Body of pancreas (tissue), 4 donors: ENCODE results near the gene MSL1. TPM values are rescaled to one million over a fixed set of nuclear protein-coding genes. Genes with fewer than 3 reads are reported as not detected.

Experiments used
- ATAC-seq: fragments of 150-250 bp; one replicate; pipeline ENCODE4 v1.9.1; 2016
- DNase-seq, 4 donors: peaks; one replicate each; pipeline ENCODE4 v3.0.0-alpha.2; 2019
- H3K27ac ChIP-seq, 4 donors: fragments of 200-600 bp; sonication (generic); 1 replicate in 3 of 4; 2 replicates in 1 of 4; pipeline versions ENCODE4 v1.5.1 to v1.6.1; 2016 to 2019; ENCODE audit warnings: mild to moderate bottlenecking in 1 of 4, mixed read lengths in 1 of 4, moderate library complexity in 1 of 4
- H3K27me3 ChIP-seq, 2 donors: fragments of 200-600 bp; sonication (generic); one replicate each; pipeline ENCODE4 v1.6.0; 2016; ENCODE audit warnings: mild to moderate bottlenecking in 1 of 2
- H3K36me3 ChIP-seq, 2 donors: fragments of 200-600 bp; sonication (generic); replicated peaks in 1 of 2; 2 replicates each; pipeline ENCODE4 v1.5.1; 2016; ENCODE audit warnings: low read depth in 2 of 2; ENCODE audit not compliant: insufficient read depth in 1 of 2
- H3K4me1 ChIP-seq: fragments of 200-600 bp; sonication (generic); one replicate; pipeline ENCODE4 v1.6.0; 2016
- H3K4me3 ChIP-seq, 2 donors: fragments of 200-600 bp; sonication (generic); 1 replicate in 1 of 2; 2 replicates in 1 of 2; pipeline ENCODE4 v1.5.1; 2016 to 2019
- H3K9me3 ChIP-seq, 3 donors: fragments of 200-600 bp; sonication (generic); 1 replicate in 2 of 3; 2 replicates in 1 of 3; pipeline ENCODE4 v1.5.1; 2016
- POLR2A ChIP-seq, 3 donors: fragments of 450-650 bp; IDR thresholded peaks; one replicate each; pipeline ENCODE4 v1.6.1; 2016; ENCODE audit warnings: antibody characterized with exemption in 3 of 3, mild to moderate bottlenecking in 2 of 3
- WGBS, 2 donors: methylation state at CpG; one replicate each; pipeline ENCODE4 v1.1.5; 2017; 5-methylcytosine and 5-hydroxymethylcytosine counted together
- intact Hi-C: fragments of 100-400 bp; cut with DNase I; formaldehyde crosslinking; loops from one replicate; pipeline ENCODE4 v1.15.1; 2023
- total RNA-seq, 2 donors: library from RNA; depleted of rRNA; stranded (reverse); fragments of >200 nt; gene quantifications; one replicate each; pipeline ENCODE4 v1.1.0, GENCODE V29; 2016
- TF ChIP-seq, protein P1 (sequence below), 7 experiments: fragments of 450-650 bp in 4 of 7; fragments of 200-600 bp in 3 of 7; sonication (generic) in 3 of 7; IDR thresholded peaks; one replicate each; pipeline ENCODE4 v1.5.1; 2016 to 2019; ENCODE audit warnings: antibody characterized with exemption in 7 of 7

Gene MSL1
- total RNA-seq, 2 donors from 2014 or later, result 75.5 to 157 TPM

DNA sequence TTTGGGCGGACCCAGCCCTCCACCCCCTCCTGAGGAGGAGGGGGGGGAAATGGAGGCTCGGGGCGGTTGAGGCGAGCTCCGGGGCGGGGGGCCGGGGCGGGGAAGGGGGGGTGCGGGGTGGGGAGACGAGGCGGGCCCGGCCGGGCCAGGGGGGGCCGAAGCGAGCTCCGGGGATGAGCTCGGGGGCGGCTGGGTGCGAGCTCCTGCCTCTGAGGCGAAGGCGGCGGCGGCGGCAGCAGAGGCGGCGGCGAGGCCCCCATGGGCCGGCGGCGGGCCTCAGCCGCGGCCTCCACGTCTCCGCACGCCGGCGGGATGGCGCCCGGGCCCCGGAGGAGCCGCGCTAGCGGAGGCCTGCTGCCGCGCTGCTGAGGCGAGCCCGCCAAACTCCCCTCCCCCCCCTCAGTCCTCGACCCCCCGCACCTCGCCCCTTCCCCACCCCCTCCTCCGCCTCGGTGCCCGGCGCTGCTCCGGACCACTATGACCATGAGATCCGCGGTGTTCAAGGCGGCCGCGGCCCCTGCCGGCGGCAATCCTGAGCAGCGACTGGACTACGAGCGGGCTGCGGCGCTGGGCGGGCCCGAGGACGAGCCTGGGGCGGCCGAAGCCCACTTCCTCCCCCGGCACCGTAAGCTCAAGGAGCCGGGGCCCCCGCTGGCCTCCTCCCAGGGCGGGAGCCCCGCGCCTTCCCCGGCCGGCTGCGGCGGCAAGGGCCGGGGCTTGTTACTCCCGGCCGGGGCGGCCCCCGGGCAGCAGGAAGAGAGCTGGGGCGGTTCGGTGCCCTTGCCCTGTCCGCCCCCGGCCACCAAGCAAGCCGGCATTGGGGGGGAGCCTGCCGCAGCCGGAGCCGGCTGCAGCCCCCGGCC, 596 bp downstream of the MSL1 start:
- H3K4me3 ChIP-seq, result peak overlapping the region; percentile 95 to 98
- no peaks in the 10 kb centered on the region for H3K36me3 ChIP-seq
- no peaks in the 10 kb centered on the region for H3K9me3 ChIP-seq
- intact Hi-C loops, result loop anchor here (10.0 kb wide), 1 partner anchor 52 kb away; the partner anchor contains the start of gene RAPGEFL1
- peak overlapping the region; percentile 92 to 96 (median 96) for H3K27ac ChIP-seq
- no peaks in the 10 kb centered on the region for H3K27me3 ChIP-seq
- WGBS, 2 donors, result 1% methylated on average over 56 of the region's 97 CpGs; no CpG with 5 or more reads in 1 of the 2 donors
- peak; percentile 57 for ATAC-seq
- TF ChIP-seq POLR2A (IDR thresholded peaks at IDR 0.05), result no peak
- TF ChIP-seq, protein P1, sequence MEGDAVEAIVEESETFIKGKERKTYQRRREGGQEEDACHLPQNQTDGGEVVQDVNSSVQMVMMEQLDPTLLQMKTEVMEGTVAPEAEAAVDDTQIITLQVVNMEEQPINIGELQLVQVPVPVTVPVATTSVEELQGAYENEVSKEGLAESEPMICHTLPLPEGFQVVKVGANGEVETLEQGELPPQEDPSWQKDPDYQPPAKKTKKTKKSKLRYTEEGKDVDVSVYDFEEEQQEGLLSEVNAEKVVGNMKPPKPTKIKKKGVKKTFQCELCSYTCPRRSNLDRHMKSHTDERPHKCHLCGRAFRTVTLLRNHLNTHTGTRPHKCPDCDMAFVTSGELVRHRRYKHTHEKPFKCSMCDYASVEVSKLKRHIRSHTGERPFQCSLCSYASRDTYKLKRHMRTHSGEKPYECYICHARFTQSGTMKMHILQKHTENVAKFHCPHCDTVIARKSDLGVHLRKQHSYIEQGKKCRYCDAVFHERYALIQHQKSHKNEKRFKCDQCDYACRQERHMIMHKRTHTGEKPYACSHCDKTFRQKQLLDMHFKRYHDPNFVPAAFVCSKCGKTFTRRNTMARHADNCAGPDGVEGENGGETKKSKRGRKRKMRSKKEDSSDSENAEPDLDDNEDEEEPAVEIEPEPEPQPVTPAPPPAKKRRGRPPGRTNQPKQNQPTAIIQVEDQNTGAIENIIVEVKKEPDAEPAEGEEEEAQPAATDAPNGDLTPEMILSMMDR (IDR thresholded peaks at IDR 0.05), result peak in 3 of 7 experiments; percentile 8 to 40 (median 34)
- peak; percentile 62 to 71 (median 65) for DNase-seq
- peaks cover 22% of the 10 kb centered on the region for H3K4me1 ChIP-seq

DNA sequence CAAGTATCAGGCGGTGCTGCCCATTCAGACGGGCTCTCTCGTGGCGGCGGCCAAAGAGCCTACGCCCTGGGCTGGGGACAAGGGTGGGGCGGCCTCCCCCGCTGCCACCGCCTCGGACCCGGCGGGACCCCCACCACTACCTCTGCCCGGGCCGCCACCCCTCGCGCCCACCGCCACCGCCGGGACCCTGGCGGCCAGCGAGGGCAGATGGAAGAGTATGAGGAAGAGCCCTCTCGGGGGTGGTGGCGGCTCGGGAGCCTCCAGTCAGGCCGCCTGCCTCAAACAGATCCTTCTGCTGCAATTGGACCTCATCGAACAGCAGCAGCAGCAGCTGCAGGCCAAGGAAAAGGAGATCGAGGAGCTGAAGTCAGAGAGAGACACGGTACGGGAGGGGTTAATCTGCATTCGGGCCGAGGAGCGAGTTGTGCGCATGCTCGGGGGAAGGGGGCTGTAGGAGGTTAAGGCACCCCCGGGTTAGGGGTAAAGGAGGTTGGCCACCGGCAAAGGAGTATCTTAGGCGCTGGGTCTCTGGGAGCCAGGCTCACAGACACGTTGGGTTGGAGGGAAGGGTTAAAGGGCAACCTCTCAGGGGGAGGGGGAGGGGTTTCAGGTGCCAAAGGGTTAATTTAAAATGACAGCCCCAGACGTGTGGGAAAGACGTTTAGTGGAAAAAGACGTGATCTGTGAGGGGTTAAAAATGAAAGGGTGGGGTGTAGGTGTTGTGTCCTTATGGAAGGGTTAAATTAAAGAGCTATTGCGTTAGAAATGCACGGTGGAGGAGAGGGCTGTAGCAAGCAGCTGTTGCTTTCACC, 1.4 kb downstream of the MSL1 start:
- peak overlapping the region; percentile 95 to 98 for H3K4me3 ChIP-seq
- H3K27ac ChIP-seq, result peak overlapping the region; percentile 92 to 96 (median 96)
- peak; percentile 56 to 65 (median 61) for DNase-seq
- 1 to 2% methylated on average over 19 to 43 of the region's 43 CpGs for WGBS, 2 donors
- ATAC-seq, result peak; percentile 36
- H3K36me3 ChIP-seq, result no peaks in the 10 kb centered on the region
- H3K27me3 ChIP-seq, result no peaks in the 10 kb centered on the region
- intact Hi-C loops, result loop anchor here (10.0 kb wide), 1 partner anchor 52 kb away; the partner anchor contains the start of gene RAPGEFL1
- peaks cover 22% of the 10 kb centered on the region for H3K4me1 ChIP-seq
- peak in 1 of 3 donors; percentile 10 for TF ChIP-seq POLR2A (IDR thresholded peaks at IDR 0.05)
- TF ChIP-seq, protein P1 (IDR thresholded peaks at IDR 0.05), result peak in 2 of 7 experiments; percentile 7 to 11
- H3K9me3 ChIP-seq, result no peaks in the 10 kb centered on the region

DNA sequence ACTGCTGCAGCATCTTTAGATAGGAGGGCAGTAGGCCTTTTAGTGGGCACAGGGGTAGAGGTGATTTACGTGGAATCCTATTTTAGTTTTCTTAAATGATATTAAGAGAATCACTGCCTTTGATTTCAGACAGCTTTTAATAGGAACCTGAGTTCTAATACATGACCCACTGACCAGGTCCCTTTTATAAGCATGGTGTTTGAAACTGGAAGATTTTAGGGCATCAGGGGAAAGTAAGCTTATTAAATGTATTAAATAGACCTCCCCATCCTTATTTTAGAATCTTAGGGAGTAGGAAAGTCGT, 2.0 kb downstream of the MSL1 start:
- intact Hi-C loops, result loop anchor here (10.0 kb wide), 1 partner anchor 51 kb away; the partner anchor contains the start of gene RAPGEFL1
- TF ChIP-seq POLR2A (IDR thresholded peaks at IDR 0.05), result no peak
- TF ChIP-seq, protein P1 (IDR thresholded peaks at IDR 0.05), result no peak
- peak overlapping the region; percentile 95 to 98 for H3K4me3 ChIP-seq
- DNase-seq, result no peak
- H3K9me3 ChIP-seq, result no peaks in the 10 kb centered on the region
- no peak for ATAC-seq
- H3K4me1 ChIP-seq, result peaks cover 22% of the 10 kb centered on the region
- no peaks in the 10 kb centered on the region for H3K36me3 ChIP-seq
- H3K27me3 ChIP-seq, result no peaks in the 10 kb centered on the region
- WGBS, 2 donors, result 0% methylated on average over 2 of the region's 2 CpGs
- H3K27ac ChIP-seq, result peak overlapping the region; percentile 92 to 96 (median 96)

DNA sequence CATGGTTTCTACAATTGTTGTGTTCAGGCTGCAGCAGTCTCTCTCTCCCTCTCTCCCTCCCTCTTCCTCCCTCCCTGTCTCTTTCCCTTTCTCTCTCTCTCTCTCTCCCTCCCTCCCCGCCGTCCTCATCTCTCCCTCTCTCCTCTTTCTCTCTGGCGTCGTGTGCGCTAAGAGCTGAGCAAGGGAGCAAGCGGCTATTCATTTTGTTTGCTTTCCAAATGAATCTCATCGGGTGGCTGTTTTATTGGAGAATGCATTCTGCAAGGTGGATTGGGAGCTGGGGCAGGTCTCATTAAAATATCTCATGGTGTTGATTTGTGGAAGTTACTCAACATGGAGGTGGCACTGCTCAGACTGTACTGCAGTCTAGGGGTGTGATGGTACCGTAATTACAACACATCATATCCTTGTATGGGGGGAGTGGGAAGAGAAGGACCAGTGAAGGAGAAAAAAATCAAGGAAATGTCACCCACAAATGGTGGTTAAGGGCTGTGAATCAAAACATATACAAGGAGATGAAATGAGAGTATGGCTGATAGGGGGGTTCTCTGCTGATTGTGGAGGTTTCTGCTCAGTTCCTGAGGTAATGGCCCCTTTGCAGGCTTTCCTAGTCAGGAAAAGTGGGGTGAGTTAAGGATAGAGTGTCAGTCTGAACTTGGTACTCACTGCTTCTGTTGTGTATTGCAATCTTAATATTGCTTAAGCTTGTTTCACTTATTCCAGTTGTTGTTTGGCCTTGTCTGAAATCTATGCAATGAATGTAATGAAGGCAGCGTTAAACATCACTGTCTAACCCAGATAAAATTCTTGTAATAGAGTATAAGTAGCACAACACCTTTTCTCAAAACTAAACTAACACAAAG, 2.7 kb downstream of the MSL1 start:
- 2 to 4% methylated on average over 9 of the region's 9 CpGs for WGBS, 2 donors
- peaks cover 0 to 3% of the 10 kb centered on the region in 2 donors for H3K36me3 ChIP-seq

More for the DNA sequence above, 2.7 kb downstream of the MSL1 start:
- H3K9me3 ChIP-seq, result no peaks in the 10 kb centered on the region
- ATAC-seq (no peak), DNase-seq (no peak)
- intact Hi-C loops, result loop anchor here (10.0 kb wide), 1 partner anchor 50 kb away; the partner anchor contains the start of gene RAPGEFL1
- peak in 1 of 3 donors; percentile 9 for TF ChIP-seq POLR2A (IDR thresholded peaks at IDR 0.05)
- TF ChIP-seq, protein P1 (IDR thresholded peaks at IDR 0.05), result no peak
- no peak overlapping the region for H3K4me3 ChIP-seq
- peak overlapping the region; percentile 92 to 96 (median 96) for H3K27ac ChIP-seq
- H3K4me1 ChIP-seq, result peaks cover 22% of the 10 kb centered on the region
- no peaks in the 10 kb centered on the region for H3K27me3 ChIP-seq
